Measurements from ENCODE around the gene MGAT3. TPM values are rescaled to one million over a fixed set of nuclear protein-coding genes. Genes with fewer than 3 reads are reported as not detected.

Gene MGAT3
- polyA plus RNA-seq, 1 experiment = 0.10 TPM

DNA sequence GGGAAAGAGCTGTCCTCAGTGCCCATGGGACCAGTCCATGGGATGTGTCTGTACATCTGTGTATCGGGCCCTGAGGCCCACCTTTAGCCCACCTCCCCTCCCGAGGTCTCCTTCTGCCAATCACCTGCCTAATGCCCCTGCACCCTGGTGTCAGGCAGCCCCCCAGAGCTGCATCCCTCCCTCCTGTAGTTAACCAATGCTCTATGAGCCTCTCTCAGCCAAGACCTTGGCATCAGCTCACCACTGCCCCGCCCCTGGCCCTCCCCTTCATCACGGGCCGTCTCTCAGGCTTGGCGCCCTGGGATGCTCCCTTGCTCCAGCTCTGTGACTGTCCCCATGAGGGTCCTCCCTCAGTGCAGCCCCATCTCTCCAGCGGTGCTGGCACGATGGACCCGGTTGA is 18.5 kb downstream of the MGAT3 start:
- Histone ChIP-seq H3K27me3 (ENCODE audit: control insufficient read depth, insufficient read depth, low read length) (peaks cover 6% of the 10 kb centered on the region), H3K9me3 (ENCODE audit: control insufficient read depth, insufficient read depth, low read length) (no peaks in the 10 kb centered on the region), H3K27ac (ENCODE audit: low read depth, low read length) (no peak overlapping the region), H3K4me3 (ENCODE audit: low read depth, low read length) (no peak overlapping the region)
- no peak for DNase-seq (ENCODE audit: low read depth, low spot score)
- ChIA-PET CTCF (interaction anchor here (0.8 to 2.0 kb wide), 2 partner anchors 21 to 27 kb away, joined by 3 to 12 read pairs; partner anchors contain the start of gene MIEF1), POLR2A (no interaction called here)
- TF ChIP-seq, protein P1, sequence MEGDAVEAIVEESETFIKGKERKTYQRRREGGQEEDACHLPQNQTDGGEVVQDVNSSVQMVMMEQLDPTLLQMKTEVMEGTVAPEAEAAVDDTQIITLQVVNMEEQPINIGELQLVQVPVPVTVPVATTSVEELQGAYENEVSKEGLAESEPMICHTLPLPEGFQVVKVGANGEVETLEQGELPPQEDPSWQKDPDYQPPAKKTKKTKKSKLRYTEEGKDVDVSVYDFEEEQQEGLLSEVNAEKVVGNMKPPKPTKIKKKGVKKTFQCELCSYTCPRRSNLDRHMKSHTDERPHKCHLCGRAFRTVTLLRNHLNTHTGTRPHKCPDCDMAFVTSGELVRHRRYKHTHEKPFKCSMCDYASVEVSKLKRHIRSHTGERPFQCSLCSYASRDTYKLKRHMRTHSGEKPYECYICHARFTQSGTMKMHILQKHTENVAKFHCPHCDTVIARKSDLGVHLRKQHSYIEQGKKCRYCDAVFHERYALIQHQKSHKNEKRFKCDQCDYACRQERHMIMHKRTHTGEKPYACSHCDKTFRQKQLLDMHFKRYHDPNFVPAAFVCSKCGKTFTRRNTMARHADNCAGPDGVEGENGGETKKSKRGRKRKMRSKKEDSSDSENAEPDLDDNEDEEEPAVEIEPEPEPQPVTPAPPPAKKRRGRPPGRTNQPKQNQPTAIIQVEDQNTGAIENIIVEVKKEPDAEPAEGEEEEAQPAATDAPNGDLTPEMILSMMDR (IDR thresholded peaks at IDR 0.05; ENCODE audit: low read depth, low read length) = no peak

DNA sequence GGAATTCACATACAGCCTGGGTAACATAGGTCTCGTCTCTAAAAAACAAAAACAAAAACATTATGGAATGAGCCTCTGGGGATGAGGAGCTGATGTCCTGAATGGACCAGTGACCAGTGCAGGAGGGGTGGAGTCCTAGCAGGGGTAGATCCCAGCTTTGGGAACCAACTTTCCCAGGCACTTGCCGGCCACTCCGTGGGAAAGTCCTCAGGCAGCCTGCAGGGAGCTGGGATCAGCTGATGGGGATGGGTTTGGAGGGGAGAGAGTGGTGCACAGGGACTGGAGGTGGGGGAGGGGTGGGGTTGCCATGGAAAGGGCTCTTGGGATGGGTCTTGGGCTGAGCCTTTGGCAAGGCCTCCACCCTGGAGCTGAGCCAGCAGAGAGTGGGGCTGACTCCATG is 19.1 kb downstream of the MGAT3 start:
- TF ChIP-seq, protein P1 (IDR thresholded peaks at IDR 0.05; ENCODE audit: low read depth, low read length) = no peak
- Histone ChIP-seq H3K9me3 (ENCODE audit: control insufficient read depth, insufficient read depth, low read length) (no peaks in the 10 kb centered on the region), H3K27ac (ENCODE audit: low read depth, low read length) (no peak overlapping the region), H3K4me3 (ENCODE audit: low read depth, low read length) (no peak overlapping the region), H3K27me3 (ENCODE audit: control insufficient read depth, insufficient read depth, low read length) (peaks cover 10% of the 10 kb centered on the region)
- POLR2A ChIA-PET = no interaction called here
- CTCF ChIA-PET = interaction anchor here (0.8 to 2.0 kb wide), 2 partner anchors 20 to 26 kb away, joined by 3 to 12 read pairs; partner anchors contain the start of gene MIEF1
- DNase-seq (ENCODE audit: low read depth, low spot score) = no peak

DNA sequence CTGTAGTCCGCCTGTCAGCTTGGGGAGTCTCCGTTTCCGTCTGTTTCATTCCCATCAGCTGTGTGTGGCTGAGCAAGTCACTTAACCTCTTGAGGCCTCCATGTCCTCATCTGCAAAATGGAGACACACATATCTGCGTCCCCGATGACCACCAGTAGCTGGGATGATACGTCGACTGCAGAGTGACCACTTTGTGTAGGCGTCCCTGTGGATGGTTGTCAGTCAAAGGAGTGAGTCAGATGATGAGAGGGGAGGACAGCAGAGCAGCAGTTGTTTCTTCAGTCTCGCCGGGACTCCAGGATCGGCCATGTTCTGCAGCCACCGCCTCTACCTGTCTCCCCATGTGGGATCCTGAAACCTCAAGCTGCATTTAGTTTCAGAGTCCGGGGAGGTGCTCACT is 19.9 kb downstream of the MGAT3 start:
- ChIA-PET POLR2A (no interaction called here), CTCF (interaction anchor here (2.0 kb wide), 1 partner anchor 20 kb away, joined by 12 read pairs; no protein-coding TSS in a partner anchor)
- Histone ChIP-seq H3K27ac (ENCODE audit: low read depth, low read length) (no peak overlapping the region), H3K27me3 (ENCODE audit: control insufficient read depth, insufficient read depth, low read length) (peaks cover 10% of the 10 kb centered on the region), H3K4me3 (ENCODE audit: low read depth, low read length) (no peak overlapping the region), H3K9me3 (ENCODE audit: control insufficient read depth, insufficient read depth, low read length) (no peaks in the 10 kb centered on the region)
- no peak for DNase-seq (ENCODE audit: low read depth, low spot score)
- TF ChIP-seq, protein P1 (IDR thresholded peaks at IDR 0.05; ENCODE audit: low read depth, low read length) = no peak

DNA sequence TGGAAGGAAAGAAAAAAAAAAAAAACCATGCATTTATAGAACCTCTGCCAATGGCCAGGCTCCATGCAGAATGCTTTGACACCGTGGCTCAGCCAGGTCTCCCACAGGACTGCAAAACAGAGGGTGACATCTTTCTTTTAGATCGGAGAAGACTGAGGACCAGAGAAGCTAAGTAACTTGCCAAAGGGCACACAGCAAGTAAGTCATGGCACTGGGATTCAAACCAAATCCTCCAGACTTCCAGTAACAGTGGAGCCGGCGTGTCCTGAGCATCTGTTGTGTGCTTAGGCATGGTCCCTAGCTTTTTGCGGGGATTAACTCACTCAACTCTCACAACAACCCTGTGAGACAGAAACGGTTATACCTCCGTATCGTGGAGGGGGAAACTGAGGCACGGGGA is 20.7 kb downstream of the MGAT3 start:
- no peak overlapping the region for H3K27ac ChIP-seq (ENCODE audit: low read depth, low read length)
- TF ChIP-seq, protein P1 (IDR thresholded peaks at IDR 0.05; ENCODE audit: low read depth, low read length) = no peak
- CTCF ChIA-PET = no interaction called here
- POLR2A ChIA-PET = no interaction called here
- no peaks in the 10 kb centered on the region for H3K9me3 ChIP-seq (ENCODE audit: control insufficient read depth, insufficient read depth, low read length)
- H3K4me3 ChIP-seq (ENCODE audit: low read depth, low read length) = no peak overlapping the region
- peaks cover 10% of the 10 kb centered on the region for H3K27me3 ChIP-seq (ENCODE audit: control insufficient read depth, insufficient read depth, low read length)
- no peak for DNase-seq (ENCODE audit: low read depth, low spot score)

DNA sequence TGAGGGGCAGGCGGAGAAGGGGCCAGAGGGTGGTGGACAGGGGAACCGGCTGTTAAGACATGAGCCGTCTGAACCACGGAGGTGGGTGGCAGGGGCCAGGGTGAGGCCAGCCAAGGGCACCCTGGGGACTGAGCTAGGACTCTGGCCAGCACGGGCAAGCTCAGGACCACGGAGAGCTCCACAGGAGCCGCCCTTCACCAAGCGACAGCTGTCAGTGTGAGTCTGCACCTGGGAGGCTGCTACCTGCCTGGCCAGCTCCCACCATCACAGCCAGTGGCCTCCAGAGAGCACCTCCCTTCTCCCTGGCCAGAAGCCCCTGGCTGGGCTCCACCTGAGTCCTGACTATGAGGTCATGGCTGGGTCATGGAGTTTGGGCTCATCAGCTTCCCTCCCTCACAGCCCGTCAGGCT is 21.6 kb downstream of the MGAT3 start:
- no peak for DNase-seq (ENCODE audit: low read depth, low spot score)
- CTCF ChIA-PET = interaction anchor here (1.0 kb wide), 1 partner anchor 36 kb away, joined by 4 read pairs; no protein-coding TSS in a partner anchor
- POLR2A ChIA-PET = interaction anchor here (0.8 to 1.0 kb wide), 2 partner anchors 42 to 159 kb away, joined by 3 to 4 read pairs; partner anchors contain the start of genes ATF4 and RPL3

More for the DNA sequence above, 21.6 kb downstream of the MGAT3 start:
- H3K27ac ChIP-seq (ENCODE audit: low read depth, low read length) = no peak overlapping the region
- H3K9me3 ChIP-seq (ENCODE audit: control insufficient read depth, insufficient read depth, low read length) = no peaks in the 10 kb centered on the region
- H3K27me3 ChIP-seq (ENCODE audit: control insufficient read depth, insufficient read depth, low read length) = peaks cover 10% of the 10 kb centered on the region
- H3K4me3 ChIP-seq (ENCODE audit: low read depth, low read length) = no peak overlapping the region
- TF ChIP-seq, protein P1 (IDR thresholded peaks at IDR 0.05; ENCODE audit: low read depth, low read length) = no peak
